PC-3 (cell line): ENCODE results near the gene BEGAIN.

Source experiments
- CTCF ChIP-seq: fragments of 300-600 bp; sonication (generic); conservative IDR thresholded peaks from 2 replicates; pipeline ENCODE4 v1.5.1; 2017; ENCODE audit warnings: antibody characterized with exemption, low read depth, mild to moderate bottlenecking, low read length
- EZH2 ChIP-seq: fragments of 300-600 bp; sonication (generic); IDR thresholded peaks from one replicate; pipeline ENCODE4 v1.6.1; 2017; ENCODE audit warnings: antibody characterized with exemption, mild to moderate bottlenecking, low read length; ENCODE audit not compliant: unreplicated experiment
- EZH2phosphoT487 ChIP-seq: fragments of 300-600 bp; sonication (generic); IDR thresholded peaks from 2 replicates; pipeline ENCODE4 v1.6.1; 2018; ENCODE audit warnings: mild to moderate bottlenecking, antibody characterized with exemption, low read length, borderline replicate concordance

- no peak for TF ChIP-seq CTCF
- no peak for TF ChIP-seq EZH2
- no peak for TF ChIP-seq EZH2phosphoT487
These were observed 9.2 kb downstream of the BEGAIN start for GRCh38 chr14:100577986-100578431.
